GM12878 (cell line): ENCODE measurements around the gene DAD1. TPM values are rescaled to one million over a fixed set of nuclear protein-coding genes. Genes with fewer than 3 reads are reported as not detected.

ENCODE experiments used
- ATAC-seq: fragments of 200-7000 bp; cut with Tn5 transposase; 3 replicates; pipeline ENCODE4 v1.9.1; 2020; ENCODE audit warnings: mild to moderate bottlenecking, moderate library complexity
- BruUV-seq: library from RNA; stranded (reverse); fragments of 400-500 nt; replicated peaks from 2 replicates; lab custom pipeline; 2021; lab: Mats Ljungman, UMichigan
- CTCF ChIA-PET: fragments of 300-600 bp; sonication (Branson Sonifier 250); formaldehyde crosslinking; extraction: SDS; loops from one replicate; lab custom pipeline; 2021; ENCODE audit warnings: inconsistent platforms; lab: Yijun Ruan, JAX
- POLR2A ChIA-PET: fragments of 350-600 bp; formaldehyde crosslinking; extraction: SDS; loops from one replicate; lab custom pipeline; 2021; ENCODE audit warnings: inconsistent platforms; lab: Charles Lee
- RAD21 ChIA-PET: fragments of 300-600 bp; sonication (Branson Sonifier 250); formaldehyde crosslinking; loops from one replicate; lab custom pipeline; 2023; ENCODE audit warnings: antibody characterized with exemption; ENCODE audit not compliant: unreplicated experiment; lab: Charles Lee
- SMC1A ChIA-PET: fragments of 300-600 bp; sonication (Branson Sonifier 250); formaldehyde crosslinking; loops from one replicate; lab custom pipeline; 2023; ENCODE audit not compliant: unreplicated experiment, uncharacterized antibody; lab: Charles Lee
- DNase-seq: peaks from one replicate; pipeline ENCODE4 v3.0.0-alpha.2; 2011; ENCODE audit warnings: low read depth, low spot score
- FAIRE-seq: peaks from 3 replicates; lab custom pipeline; 2011; peaks lifted over from hg19 to GRCh38; lab: Jason Lieb, UNC
- H2AFZ ChIP-seq: 2 replicates; pipeline ENCODE4 v1.6.0; 2011; ENCODE audit warnings: low read depth, low read length, control low read depth; ENCODE audit not compliant: control insufficient read depth
- H3K27ac ChIP-seq: 2 replicates; pipeline ENCODE4 v1.5.1; 2011; ENCODE audit warnings: control low read depth; ENCODE audit not compliant: control insufficient read depth, insufficient read depth
- H3K27me3 ChIP-seq, 2 experiments: replicated peaks in 1 of 2; 2 replicates each; pipeline versions ENCODE4 v1.6.0 to v1.6.1; 2011; ENCODE audit warnings: low read length in 1 of 2; ENCODE audit not compliant: control insufficient read depth in 2 of 2, insufficient read depth in 2 of 2
- H3K36me3 ChIP-seq, 2 experiments: 2 replicates each; pipeline ENCODE4 v1.5.1; 2011; ENCODE audit warnings: low read length in 1 of 2; ENCODE audit not compliant: control insufficient read depth in 2 of 2, insufficient read depth in 2 of 2
- H3K4me1 ChIP-seq: 2 replicates; pipeline ENCODE4 v1.6.1; 2011; ENCODE audit warnings: mild to moderate bottlenecking, low read length, moderate library complexity, mixed read lengths; ENCODE audit not compliant: control insufficient read depth, insufficient read depth
- H3K4me2 ChIP-seq: 2 replicates; pipeline ENCODE4 v1.6.0; 2011; ENCODE audit warnings: control low read depth; ENCODE audit not compliant: control insufficient read depth, insufficient read depth
- H3K4me3 ChIP-seq: fragments of 200-600 bp; sonication (generic); 2 replicates; pipeline ENCODE4 v1.5.1; 2016
- H3K79me2 ChIP-seq: 2 replicates; pipeline ENCODE4 v1.6.0; 2011; ENCODE audit warnings: low read length; ENCODE audit not compliant: control insufficient read depth, insufficient read depth
- H3K9ac ChIP-seq: 2 replicates; pipeline ENCODE4 v1.8.0; 2011; ENCODE audit warnings: low read length, control low read depth, mixed read lengths; ENCODE audit not compliant: control insufficient read depth, insufficient read depth
- H3K9me3 ChIP-seq: replicated peaks from 3 replicates; pipeline ENCODE4 v1.5.1; 2011; ENCODE audit warnings: mild to moderate bottlenecking, low read length; ENCODE audit not compliant: control insufficient read depth, insufficient read depth
- H4K20me1 ChIP-seq: 2 replicates; pipeline ENCODE4 v1.6.0; 2011; ENCODE audit not compliant: control insufficient read depth, insufficient read depth
- EED ChIP-seq: sonication (generic); IDR thresholded peaks from 2 replicates; pipeline ENCODE4 v1.6.1; 2016; ENCODE audit warnings: antibody characterized with exemption, low read depth
- MEF2A ChIP-seq: IDR thresholded peaks from 2 replicates; pipeline ENCODE4 v1.6.1; 2011; ENCODE audit warnings: low read depth, mild to moderate bottlenecking, low read length, moderate library complexity; ENCODE audit not compliant: insufficient read depth
- NBN ChIP-seq: fragments of 450-650 bp; IDR thresholded peaks from 2 replicates; pipeline ENCODE4 v1.6.1; 2016
- RCOR1 ChIP-seq: conservative IDR thresholded peaks from 2 replicates; pipeline ENCODE4 v1.6.1; 2012; ENCODE audit warnings: low read depth, low read length, improper control_type of control experiment
- RUNX3 ChIP-seq: IDR thresholded peaks from 2 replicates; pipeline ENCODE4 v1.6.1; 2012; ENCODE audit warnings: low read length, inconsistent platforms
- SREBF2 ChIP-seq: IDR thresholded peaks from 2 replicates; pipeline ENCODE4 v1.6.1; 2012; ENCODE audit warnings: mild to moderate bottlenecking, low read length
- TCF12 ChIP-seq: IDR thresholded peaks from 2 replicates; pipeline ENCODE4 v1.6.1; 2011; ENCODE audit warnings: low read depth, mild to moderate bottlenecking, low read length
- YY1 ChIP-seq: IDR thresholded peaks from 2 replicates; pipeline ENCODE4 v1.6.1; 2011; ENCODE audit warnings: low read depth, mild to moderate bottlenecking, low read length
- ZNF274 ChIP-seq: IDR thresholded peaks from one replicate; pipeline ENCODE4 v1.8.0; 2011; ENCODE audit not compliant: insufficient read length, insufficient read depth
- WGBS: methylation state at CpG from one replicate; pipeline ENCODE4 v1.1.6; 2016; ENCODE audit warnings: low lambda C conversion rate; ENCODE audit not compliant: insufficient replicate concordance, insufficient coverage; ENCODE audit errors: missing lambda C conversion rate; 5-methylcytosine and 5-hydroxymethylcytosine counted together
- in situ Hi-C: fragments of 300-500 bp; cut with MboI; formaldehyde crosslinking; loops from 9 replicates; pipeline ENCODE4 v1.14.3; 2018; ENCODE audit warnings: mixed read lengths
- intact Hi-C: fragments of 100-400 bp; cut with micrococcal nuclease; formaldehyde crosslinking; loops from one replicate; pipeline ENCODE4 v1.14.2; 2022; ENCODE audit not compliant: unreplicated experiment
- polyA plus RNA-seq, 11 experiments: library from polyadenylated mRNA; depleted of rRNA in 4 of 11; unstranded in 6 of 11; stranded (reverse) in 5 of 11; fragments of >200 nt; fragmentation: Nextera tagmentation in 4 of 11; fragmentation: Illumina TruSeq in 1 of 11; extraction: Ambion mirVana in 4 of 11; extraction: Trizol in 1 of 11; gene quantifications; 1 replicate in 1 of 11; 2 replicates in 10 of 11; pipeline versions ENCODE4 v1.2.1 to v1.2.3, GENCODE V29; 2011 to 2016; ENCODE audit warnings: inconsistent platforms in 2 of 11, missing spikeins in 2 of 11, low read depth in 1 of 11
- total RNA-seq, 4 experiments: library from RNA; depleted of rRNA in 3 of 4; stranded (reverse); fragments of >200 nt in 3 of 4; fragmentation: Illumina TruSeq in 1 of 4; extraction: Trizol in 1 of 4; gene quantifications; 2 replicates each; pipeline versions ENCODE4 v1.2.1 to v1.2.3, GENCODE V29; 2013 to 2021
- TF ChIP-seq, protein P1 (sequence below): fragments of 450-650 bp; IDR thresholded peaks from 2 replicates; pipeline ENCODE4 v1.6.1; 2017; ENCODE audit warnings: low read depth, mild to moderate bottlenecking, moderate library complexity
- TF ChIP-seq, protein P2 (sequence below): IDR thresholded peaks from 2 replicates; pipeline ENCODE4 v1.6.1; 2012; ENCODE audit warnings: improper control_type of control experiment, low read depth, low read length; ENCODE audit not compliant: insufficient replicate concordance

DAD1 gene
- total and polyA plus RNA-seq, 10 of the 15 experiments (the other 5 are each of a cell fraction or from before 2014, with no cell fraction given) = 161 to 920 (median 319) TPM

DNA sequence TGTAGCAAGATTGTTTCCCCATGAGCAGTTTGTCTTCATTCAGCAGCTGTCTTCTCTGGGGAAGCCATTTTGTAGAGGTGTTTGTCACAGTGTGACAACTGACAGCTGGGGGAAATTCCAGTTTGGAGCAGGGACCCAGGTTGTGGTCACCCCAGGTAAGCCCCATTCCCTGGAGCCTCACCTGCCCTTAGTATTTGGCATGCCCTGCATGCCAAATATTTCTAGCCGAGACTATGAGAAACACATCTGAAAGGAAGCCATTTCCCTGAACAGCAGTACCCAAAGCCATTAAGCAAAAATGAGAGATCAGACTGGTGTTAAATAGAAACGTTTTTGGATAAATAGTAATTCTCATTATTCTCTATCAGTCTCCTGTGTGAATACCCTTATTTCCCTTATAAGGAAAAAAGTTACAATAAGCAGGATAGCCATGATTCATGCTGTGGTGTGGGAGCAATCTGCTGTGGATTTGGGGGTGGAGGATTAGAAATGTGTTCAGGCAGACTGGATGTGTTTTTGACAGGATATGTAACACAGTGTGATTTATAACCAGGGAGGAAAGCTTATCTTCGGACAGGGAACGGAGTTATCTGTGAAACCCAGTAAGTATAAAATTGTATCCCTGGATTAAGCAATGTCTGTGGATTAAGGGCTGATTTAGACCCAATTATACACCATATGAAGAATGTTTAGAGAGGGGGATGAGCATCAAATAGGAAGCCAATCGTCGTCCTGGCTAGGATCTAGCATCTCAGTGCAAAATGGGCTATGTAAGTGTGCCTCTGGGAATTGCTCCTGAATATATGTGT is 68.9 kb downstream of the DAD1 start (continued):
- TF ChIP-seq, protein P1, sequence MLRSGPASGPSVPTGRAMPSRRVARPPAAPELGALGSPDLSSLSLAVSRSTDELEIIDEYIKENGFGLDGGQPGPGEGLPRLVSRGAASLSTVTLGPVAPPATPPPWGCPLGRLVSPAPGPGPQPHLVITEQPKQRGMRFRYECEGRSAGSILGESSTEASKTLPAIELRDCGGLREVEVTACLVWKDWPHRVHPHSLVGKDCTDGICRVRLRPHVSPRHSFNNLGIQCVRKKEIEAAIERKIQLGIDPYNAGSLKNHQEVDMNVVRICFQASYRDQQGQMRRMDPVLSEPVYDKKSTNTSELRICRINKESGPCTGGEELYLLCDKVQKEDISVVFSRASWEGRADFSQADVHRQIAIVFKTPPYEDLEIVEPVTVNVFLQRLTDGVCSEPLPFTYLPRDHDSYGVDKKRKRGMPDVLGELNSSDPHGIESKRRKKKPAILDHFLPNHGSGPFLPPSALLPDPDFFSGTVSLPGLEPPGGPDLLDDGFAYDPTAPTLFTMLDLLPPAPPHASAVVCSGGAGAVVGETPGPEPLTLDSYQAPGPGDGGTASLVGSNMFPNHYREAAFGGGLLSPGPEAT = 0 out of 2 replicates have a peak, but pooled peaks have one; percentile 52
- TF ChIP-seq TCF12 (peak; percentile 67; the same call in 1 of the 2 replicates), EED (peak; percentile 3; the same call in 1 of the 2 replicates), NBN (no peak), YY1 (peak; percentile 90)
- TF ChIP-seq, all 136 proteins: peak for 13

DNA sequence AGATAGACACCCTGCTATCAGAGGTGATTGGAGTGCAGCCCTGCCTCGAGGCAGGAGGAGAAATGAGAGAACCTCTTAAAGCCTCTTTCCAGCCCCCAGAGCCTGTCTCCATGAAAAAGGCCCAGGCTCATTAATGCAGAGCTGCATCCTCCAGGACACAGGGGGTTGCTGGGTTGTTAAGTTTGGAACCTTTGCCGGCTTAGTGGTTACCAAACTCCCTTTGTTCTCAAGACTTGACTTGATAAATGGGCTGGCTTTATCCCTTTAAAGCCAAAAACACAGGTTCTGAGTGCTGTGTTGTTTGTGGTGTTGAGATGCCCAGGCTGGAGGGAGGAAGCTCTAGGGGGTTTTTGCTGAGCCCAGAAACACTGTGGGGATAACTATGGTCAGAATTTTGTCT is 71.0 kb downstream of the DAD1 start:
- intact Hi-C loops = no loop called here
- POLR2A ChIA-PET = interaction anchor here (0.6 to 35.4 kb wide), 7 partner anchors 8 to 43 kb away, joined by 3 to 875 read pairs (median 4); no protein-coding TSS in a partner anchor
- no peak for TF ChIP-seq ZNF274
- 0 out of 2 replicates have a peak, but pooled peaks have one; percentile 27 for TF ChIP-seq RUNX3
- no peak for TF ChIP-seq SREBF2
- 0 out of 2 replicates have a peak, but pooled peaks have one; percentile 1 for TF ChIP-seq MEF2A
- TF ChIP-seq RCOR1 = no peak
- TF ChIP-seq, protein P2, sequence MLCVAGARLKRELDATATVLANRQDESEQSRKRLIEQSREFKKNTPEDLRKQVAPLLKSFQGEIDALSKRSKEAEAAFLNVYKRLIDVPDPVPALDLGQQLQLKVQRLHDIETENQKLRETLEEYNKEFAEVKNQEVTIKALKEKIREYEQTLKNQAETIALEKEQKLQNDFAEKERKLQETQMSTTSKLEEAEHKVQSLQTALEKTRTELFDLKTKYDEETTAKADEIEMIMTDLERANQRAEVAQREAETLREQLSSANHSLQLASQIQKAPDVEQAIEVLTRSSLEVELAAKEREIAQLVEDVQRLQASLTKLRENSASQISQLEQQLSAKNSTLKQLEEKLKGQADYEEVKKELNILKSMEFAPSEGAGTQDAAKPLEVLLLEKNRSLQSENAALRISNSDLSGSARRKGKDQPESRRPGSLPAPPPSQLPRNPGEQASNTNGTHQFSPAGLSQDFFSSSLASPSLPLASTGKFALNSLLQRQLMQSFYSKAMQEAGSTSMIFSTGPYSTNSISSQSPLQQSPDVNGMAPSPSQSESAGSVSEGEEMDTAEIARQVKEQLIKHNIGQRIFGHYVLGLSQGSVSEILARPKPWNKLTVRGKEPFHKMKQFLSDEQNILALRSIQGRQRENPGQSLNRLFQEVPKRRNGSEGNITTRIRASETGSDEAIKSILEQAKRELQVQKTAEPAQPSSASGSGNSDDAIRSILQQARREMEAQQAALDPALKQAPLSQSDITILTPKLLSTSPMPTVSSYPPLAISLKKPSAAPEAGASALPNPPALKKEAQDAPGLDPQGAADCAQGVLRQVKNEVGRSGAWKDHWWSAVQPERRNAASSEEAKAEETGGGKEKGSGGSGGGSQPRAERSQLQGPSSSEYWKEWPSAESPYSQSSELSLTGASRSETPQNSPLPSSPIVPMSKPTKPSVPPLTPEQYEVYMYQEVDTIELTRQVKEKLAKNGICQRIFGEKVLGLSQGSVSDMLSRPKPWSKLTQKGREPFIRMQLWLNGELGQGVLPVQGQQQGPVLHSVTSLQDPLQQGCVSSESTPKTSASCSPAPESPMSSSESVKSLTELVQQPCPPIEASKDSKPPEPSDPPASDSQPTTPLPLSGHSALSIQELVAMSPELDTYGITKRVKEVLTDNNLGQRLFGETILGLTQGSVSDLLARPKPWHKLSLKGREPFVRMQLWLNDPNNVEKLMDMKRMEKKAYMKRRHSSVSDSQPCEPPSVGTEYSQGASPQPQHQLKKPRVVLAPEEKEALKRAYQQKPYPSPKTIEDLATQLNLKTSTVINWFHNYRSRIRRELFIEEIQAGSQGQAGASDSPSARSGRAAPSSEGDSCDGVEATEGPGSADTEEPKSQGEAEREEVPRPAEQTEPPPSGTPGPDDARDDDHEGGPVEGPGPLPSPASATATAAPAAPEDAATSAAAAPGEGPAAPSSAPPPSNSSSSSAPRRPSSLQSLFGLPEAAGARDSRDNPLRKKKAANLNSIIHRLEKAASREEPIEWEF = no peak
- Histone ChIP-seq H4K20me1 (no peaks in the 10 kb centered on the region), H3K4me1 (peaks cover 98% of the 10 kb centered on the region), H3K4me3 (no peak overlapping the region), H2AFZ (no peak overlapping the region), H3K27ac (peak overlapping the region; percentile 67), H3K36me3 (peaks cover 0 to 1% of the 10 kb centered on the region in 2 experiments; a peak in 2 of 4 replicates), H3K4me2 (peak overlapping the region; percentile 63), H3K79me2 (peaks cover 60% of the 10 kb centered on the region), H3K27me3 (no peaks in the 10 kb centered on the region), H3K9ac (peak overlapping the region; percentile 42; the same call in 1 of the 2 replicates), H3K9me3 (no peaks in the 10 kb centered on the region)
- BruUV-seq = no TSS peak
- DNase-seq (no peak), FAIRE-seq (no peak), ATAC-seq (no peak)
- WGBS = 50% methylated on average over 2 of the region's 2 CpGs
- RAD21 ChIA-PET = interaction anchor here (1.5 to 25.4 kb wide), 6 partner anchors 9 to 53 kb away, joined by 3 to 797 read pairs (median 34); no protein-coding TSS in a partner anchor
- CTCF ChIA-PET = interaction anchor here (0.9 to 10.7 kb wide), 5 partner anchors 8 to 42 kb away, joined by 3 to 100 read pairs (median 4); no protein-coding TSS in a partner anchor
- SMC1A ChIA-PET = interaction anchor here (0.8 to 16.7 kb wide), 13 partner anchors 9 to 127 kb away, joined by 3 to 399 read pairs (median 6); no protein-coding TSS in a partner anchor
- in situ Hi-C loops = no loop called here
